Left ventricle myocardium inferior (tissue), 1 donor: Measurements from ENCODE around the gene GABBR2. TPM values are rescaled to one million over a fixed set of nuclear protein-coding genes. Genes with fewer than 3 reads are reported as not detected.

ENCODE experiments used
- DNase-seq: peaks from one replicate; pipeline ENCODE4 v3.0.0-alpha.2; 2020
- H3K27ac ChIP-seq: fragments of 200-600 bp; replicated peaks from 2 replicates; pipeline ENCODE4 v1.8.0; 2021
- H3K27me3 ChIP-seq: fragments of 200-600 bp; 2 replicates; pipeline ENCODE4 v1.8.0; 2021; ENCODE audit warnings: low read depth
- H3K36me3 ChIP-seq: fragments of 200-600 bp; 2 replicates; pipeline ENCODE4 v1.8.0; 2021
- H3K4me1 ChIP-seq: fragments of 200-600 bp; 2 replicates; pipeline ENCODE4 v1.8.0; 2021
- H3K4me3 ChIP-seq: fragments of 200-600 bp; 2 replicates; pipeline ENCODE4 v1.8.0; 2021; ENCODE audit warnings: mild to moderate bottlenecking, moderate library complexity
- H3K9me3 ChIP-seq: fragments of 200-600 bp; replicated peaks from 2 replicates; pipeline ENCODE4 v1.8.0; 2021
- intact Hi-C: fragments of 100-400 bp; cut with micrococcal nuclease; formaldehyde crosslinking; loops from one replicate; pipeline ENCODE4 v1.11.0; 2022
- total RNA-seq: library from RNA; stranded (reverse); fragmentation: NEBNext Ultra II Directional; extraction: Animal tissue kit (Norgen Biotek cat#: 25700); gene quantifications from one replicate; pipeline ENCODE4 v1.2.1, GENCODE V29; 2021
- TF ChIP-seq, protein P1 (sequence below): fragments of 200-600 bp; IDR thresholded peaks from 2 replicates; pipeline ENCODE4 v1.8.0; 2021; ENCODE audit warnings: antibody characterized with exemption, mild to moderate bottlenecking, borderline replicate concordance
- donor health status: DM: no; HTN: yes; CAD: no; lungs with severe emphysema.

Gene GABBR2
- total RNA-seq, 1 donor from 2014 or later, result 1.1 TPM

DNA sequence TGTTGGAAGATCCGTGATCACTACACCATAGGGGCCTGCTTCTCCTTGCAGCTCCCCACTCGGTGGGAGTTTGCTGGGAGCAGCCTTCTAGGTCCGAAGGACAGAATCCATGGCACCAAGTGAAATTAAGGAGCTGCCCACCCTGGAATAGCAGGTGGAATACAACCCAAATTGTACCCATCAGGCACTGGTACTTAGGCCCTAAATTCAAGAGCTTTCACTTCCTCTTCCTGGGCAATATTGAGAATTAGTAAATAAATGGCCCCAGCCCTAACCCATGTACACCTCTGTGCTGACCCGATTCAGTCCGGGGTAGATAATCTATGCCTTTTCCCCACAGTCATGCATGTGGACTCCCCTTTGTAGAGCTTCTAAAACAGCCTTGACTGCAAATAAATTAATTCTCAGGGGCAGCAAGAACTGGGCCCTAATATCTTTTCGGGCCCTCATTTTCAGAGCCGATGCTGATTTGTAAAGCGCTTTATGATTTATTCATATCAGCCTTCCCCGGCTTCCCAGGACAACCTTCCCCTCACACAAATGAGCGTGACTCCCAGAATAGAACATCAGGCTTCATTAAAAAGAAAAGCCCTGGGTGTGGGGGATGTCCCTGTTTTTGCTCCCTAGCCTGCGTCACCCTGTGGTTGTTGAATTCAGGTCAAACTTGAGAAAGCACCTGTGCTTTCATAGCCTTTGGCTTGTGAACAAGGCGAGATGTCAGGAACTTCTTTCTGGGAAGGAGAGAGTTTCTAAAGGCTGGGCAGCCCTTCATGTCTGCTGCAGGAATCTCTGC lies 327.2 kb downstream of the GABBR2 start:
- H3K4me1 ChIP-seq, result peaks cover 4% of the 10 kb centered on the region
- intact Hi-C loops, result no loop called here
- H3K36me3 ChIP-seq, result no peaks in the 10 kb centered on the region
- H3K4me3 ChIP-seq, result no peak overlapping the region
- DNase-seq, result no peak
- TF ChIP-seq, protein P1, sequence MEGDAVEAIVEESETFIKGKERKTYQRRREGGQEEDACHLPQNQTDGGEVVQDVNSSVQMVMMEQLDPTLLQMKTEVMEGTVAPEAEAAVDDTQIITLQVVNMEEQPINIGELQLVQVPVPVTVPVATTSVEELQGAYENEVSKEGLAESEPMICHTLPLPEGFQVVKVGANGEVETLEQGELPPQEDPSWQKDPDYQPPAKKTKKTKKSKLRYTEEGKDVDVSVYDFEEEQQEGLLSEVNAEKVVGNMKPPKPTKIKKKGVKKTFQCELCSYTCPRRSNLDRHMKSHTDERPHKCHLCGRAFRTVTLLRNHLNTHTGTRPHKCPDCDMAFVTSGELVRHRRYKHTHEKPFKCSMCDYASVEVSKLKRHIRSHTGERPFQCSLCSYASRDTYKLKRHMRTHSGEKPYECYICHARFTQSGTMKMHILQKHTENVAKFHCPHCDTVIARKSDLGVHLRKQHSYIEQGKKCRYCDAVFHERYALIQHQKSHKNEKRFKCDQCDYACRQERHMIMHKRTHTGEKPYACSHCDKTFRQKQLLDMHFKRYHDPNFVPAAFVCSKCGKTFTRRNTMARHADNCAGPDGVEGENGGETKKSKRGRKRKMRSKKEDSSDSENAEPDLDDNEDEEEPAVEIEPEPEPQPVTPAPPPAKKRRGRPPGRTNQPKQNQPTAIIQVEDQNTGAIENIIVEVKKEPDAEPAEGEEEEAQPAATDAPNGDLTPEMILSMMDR, result no peak
- no peak overlapping the region for H3K27ac ChIP-seq
- H3K9me3 ChIP-seq, result no peaks in the 10 kb centered on the region
- no peaks in the 10 kb centered on the region for H3K27me3 ChIP-seq

DNA sequence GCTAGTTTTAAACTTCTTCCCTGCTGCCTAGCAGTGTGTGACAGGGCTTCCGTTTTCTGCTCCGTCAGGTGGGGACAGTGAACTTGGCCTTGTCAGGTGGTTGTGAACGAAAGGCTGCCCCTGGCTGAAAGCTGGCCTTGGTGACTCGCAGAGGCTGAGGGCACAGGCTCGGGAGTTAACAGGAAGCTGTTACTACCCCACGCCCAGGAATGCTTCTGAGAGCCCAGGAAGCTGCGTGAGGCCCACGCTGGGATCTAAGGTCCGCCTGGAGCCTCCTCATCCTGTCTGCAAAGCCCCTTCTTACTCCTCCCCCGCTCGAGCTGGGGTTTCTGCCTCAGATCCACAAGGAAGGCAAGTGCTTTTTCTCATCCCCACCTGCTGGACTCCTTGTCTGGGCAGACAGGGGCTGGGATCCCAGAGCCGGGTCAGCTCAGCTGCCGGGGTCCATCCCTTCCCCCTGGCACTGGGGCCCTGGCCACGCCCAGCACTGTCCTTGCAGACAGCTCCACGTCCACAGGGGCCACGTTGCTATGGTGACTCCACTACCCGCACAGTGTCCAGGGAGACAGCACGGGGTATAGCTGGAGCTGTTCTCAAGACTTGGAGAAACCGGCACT lies 328.6 kb downstream of the GABBR2 start:
- intact Hi-C loops, result no loop called here
- DNase-seq, result no peak
- Histone ChIP-seq H3K27ac (no peak overlapping the region), H3K4me3 (no peak overlapping the region), H3K27me3 (peaks cover under 1% of the 10 kb centered on the region), H3K9me3 (no peaks in the 10 kb centered on the region), H3K36me3 (no peaks in the 10 kb centered on the region), H3K4me1 (peaks cover 4% of the 10 kb centered on the region)
- TF ChIP-seq, protein P1, result no peak

DNA sequence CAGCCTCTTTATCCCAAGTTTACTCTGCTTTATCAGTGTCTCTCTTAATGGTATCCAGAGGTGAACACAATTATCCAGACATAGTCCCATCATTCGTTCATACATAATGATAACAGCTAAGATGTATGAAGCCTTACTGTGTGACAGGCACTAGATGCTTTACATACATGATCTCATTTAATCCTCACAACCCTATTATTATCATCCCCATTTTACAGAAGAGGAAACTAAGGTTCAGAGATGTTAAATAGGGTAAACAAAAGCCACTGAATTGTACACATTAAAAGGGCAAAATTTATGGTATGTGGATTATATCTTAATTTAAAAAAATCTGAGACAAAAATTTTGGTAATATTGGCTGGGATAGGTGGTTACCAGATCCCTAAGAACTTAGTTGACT lies 329.2 kb downstream of the GABBR2 start:
- no peak overlapping the region for H3K4me3 ChIP-seq
- no peak overlapping the region for H3K27ac ChIP-seq
- intact Hi-C loops, result no loop called here
- TF ChIP-seq, protein P1, result no peak
- H3K4me1 ChIP-seq, result peaks cover 7% of the 10 kb centered on the region
- H3K27me3 ChIP-seq, result peaks cover 7% of the 10 kb centered on the region
- no peaks in the 10 kb centered on the region for H3K9me3 ChIP-seq
- no peaks in the 10 kb centered on the region for H3K36me3 ChIP-seq
- no peak for DNase-seq

DNA sequence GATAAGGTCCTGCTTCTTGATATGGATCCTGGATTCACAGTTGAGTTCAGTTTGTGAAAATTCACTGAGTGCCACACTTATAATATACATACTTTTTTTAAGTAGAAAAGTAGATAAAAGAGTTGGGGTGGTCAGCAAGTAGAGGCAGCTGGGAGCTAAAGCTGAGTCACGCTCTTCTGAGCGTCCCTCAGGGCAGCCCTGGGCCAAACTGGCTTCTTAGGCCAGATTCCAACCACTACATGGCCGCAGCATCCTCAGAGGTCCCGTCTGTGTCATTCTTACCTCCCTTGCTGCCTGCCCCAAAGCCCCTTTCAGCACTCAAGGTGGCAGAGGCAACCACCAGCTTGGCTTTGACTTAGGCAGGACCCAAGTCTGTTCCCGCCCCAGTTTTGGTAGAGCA lies 329.9 kb downstream of the GABBR2 start:
- Histone ChIP-seq H3K9me3 (no peaks in the 10 kb centered on the region), H3K4me1 (peaks cover 12% of the 10 kb centered on the region), H3K36me3 (no peaks in the 10 kb centered on the region), H3K4me3 (no peak overlapping the region), H3K27me3 (peaks cover 8% of the 10 kb centered on the region), H3K27ac (no peak overlapping the region)
- no peak for DNase-seq
- TF ChIP-seq, protein P1, result no peak
- intact Hi-C loops, result no loop called here

DNA sequence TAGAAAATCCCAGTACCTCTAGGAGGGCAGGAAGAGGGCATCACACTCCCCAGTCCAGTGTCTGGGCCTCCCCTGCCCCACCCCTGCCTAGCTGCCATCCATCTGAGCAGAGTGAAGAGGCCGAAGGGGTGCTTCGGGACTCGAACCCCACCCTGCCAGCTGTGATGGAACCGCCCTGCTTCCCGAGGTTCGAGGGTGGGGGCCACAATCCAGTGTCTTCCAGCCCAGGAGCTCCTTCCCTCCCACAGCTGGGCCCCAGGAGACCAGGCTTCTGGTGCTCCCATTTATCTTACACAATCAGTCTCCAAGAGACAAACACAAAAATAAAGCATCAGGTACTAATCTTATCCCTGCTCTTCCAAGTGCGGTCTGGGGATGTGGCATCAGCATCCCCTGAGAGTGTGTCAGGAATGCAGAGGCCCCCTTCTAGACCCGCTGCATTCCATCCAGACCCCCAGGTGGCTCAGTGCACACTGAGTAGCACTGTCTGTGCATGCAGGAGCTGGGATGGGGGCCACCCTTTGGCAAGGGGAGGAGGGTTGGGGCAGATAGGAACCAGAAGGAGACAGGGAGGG lies 330.4 kb downstream of the GABBR2 start:
- intact Hi-C loops, result no loop called here
- DNase-seq, result no peak
- no peak overlapping the region for H3K4me3 ChIP-seq
- TF ChIP-seq, protein P1, result no peak
- peaks cover 10% of the 10 kb centered on the region for H3K27me3 ChIP-seq
- peaks cover 12% of the 10 kb centered on the region for H3K4me1 ChIP-seq
- no peaks in the 10 kb centered on the region for H3K36me3 ChIP-seq
- no peaks in the 10 kb centered on the region for H3K9me3 ChIP-seq
- H3K27ac ChIP-seq, result no peak overlapping the region
